SHP77 (cell line): Measurements from ENCODE around the gene CREB5.
"Not testable (repeated sequence)": the region's sequence is repeated elsewhere in the genome, so short reads cannot be mapped to it uniquely, and the experiment has no call there.

Experiments used
- DNase-seq, 2 experiments: peaks; one replicate each; lab custom pipeline; 2025; lab: John Stamatoyannopoulos, UW

CREB5 gene

DNA sequence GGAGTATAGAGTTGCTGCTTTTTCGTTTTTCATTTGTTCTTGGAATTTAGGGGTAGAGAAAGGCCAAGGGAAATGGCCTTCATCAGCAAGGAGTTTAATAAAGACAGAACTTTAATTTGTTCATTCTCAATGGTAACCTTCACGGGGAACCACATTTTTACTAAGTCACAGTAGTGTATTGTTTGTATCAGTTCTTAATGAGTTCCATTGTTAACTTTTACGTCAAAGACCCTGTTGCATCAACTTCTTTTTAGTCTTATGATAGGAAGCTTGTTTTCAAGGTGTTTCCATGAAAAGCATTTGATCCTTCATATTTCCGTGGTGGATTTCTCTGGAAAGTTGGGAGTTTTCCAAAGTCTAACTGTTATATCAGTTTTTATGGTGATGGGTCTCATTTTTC, 169.9 kb downstream of the CREB5 start:
- no peak for DNase-seq

DNA sequence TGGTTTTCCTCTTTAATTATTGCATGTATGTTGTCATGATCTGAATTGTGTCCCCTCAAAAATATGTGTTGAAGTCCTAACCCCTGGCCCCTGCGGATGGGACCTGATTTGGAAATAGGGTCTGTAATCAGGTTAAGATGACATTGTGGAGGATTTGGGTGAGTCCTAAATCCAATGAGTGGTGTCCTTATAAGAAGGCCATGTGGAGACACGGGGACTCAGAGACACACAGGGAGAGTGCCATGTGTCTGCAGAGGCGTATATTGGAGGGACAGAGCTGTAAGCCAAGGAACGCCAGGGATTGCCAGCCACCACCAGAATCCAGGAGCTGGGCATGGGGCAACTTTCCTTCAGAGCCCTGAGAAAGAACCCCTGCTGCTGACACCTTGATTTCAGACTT, 171.9 kb downstream of the CREB5 start:
- DNase-seq: no peak

DNA sequence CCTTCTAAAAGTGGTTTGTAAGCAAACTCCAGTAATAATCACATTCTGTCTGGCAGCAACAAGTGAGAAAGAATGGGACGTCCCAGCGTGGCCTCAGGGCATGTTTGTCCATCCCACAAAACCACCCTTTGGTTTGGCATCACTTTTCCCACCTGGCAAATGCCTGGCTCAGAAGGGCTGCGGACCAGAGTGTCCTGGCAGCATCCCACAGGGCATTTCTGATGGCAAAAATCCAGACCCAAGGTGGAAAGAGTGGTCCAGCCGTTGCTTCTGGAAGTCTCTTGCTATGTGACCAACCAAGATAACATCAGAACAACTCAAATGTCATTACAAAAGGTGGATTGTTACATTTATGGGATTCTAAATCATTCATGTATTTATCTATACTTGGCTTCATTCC, 174.4 kb downstream of the CREB5 start:
- DNase-seq: no peak

DNA sequence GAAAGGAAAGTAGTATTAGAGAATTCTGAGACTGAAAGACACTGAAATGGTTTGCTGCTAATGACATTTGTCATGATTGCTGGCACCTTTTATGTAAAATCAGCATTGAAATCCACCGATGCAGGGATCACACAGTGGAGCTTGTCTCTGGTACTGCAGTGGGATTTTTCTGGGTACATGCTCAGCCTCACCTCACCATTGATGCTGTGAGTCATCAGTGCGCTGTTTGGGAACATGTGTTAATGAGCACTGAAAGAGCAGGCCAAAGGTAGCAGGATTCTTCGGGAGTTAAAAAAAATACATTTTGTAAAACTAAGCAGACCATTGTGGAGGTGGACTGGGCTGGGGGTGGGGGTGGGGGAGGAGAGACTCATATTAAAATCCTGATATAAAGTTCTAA, 174.9 kb downstream of the CREB5 start:
- no peak for DNase-seq

DNA sequence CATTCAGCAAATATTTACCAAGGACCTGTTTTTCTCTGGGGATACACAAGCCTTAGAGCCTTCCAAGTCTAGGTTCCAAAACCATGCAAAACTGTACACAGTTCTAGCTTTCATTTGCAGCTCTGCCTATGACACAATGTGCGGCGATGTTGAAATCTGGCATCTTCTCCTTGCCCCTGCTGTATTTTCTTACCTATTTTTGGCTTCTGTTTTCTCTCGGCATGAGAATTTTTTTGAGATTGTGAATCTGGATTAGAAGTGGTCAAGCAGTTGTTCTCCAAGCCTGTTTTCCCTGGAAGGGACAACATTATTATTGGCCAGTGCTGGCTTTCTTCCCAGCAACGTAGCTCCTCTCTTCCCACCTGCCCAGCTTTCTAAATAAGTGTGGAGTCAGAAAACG, 176.3 kb downstream of the CREB5 start:
- no peak for DNase-seq

DNA sequence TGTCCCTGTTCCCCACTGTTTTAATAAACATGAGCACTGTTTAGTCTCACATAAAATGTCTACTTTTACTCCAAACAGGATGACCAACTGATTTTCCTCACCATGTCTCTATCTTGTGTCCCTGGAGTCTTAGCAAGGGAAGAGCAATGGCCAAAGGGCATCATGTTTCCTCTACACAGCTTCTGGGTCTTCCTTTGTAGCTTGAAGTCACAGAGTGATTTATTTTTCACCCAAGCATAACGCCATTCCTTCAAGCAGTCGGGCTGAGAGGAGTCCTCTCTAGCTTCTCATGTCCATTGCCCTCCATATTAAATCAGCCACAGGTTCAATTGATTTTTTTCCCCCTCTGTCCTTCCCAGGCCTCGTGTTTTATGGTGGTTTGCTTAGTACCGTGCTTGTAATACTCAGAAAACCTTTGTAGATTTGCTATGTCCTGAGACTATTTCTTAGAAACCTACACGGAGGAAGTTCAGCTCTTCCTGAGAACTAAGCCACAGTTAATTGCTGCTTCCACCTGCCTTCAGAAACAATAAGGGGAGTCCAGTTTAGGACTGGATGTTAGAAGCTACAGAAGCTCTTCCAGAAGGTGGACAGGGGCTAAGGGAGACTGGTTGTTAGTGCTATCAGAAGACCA, 178.8 kb downstream of the CREB5 start:
- DNase-seq: no peak

DNA sequence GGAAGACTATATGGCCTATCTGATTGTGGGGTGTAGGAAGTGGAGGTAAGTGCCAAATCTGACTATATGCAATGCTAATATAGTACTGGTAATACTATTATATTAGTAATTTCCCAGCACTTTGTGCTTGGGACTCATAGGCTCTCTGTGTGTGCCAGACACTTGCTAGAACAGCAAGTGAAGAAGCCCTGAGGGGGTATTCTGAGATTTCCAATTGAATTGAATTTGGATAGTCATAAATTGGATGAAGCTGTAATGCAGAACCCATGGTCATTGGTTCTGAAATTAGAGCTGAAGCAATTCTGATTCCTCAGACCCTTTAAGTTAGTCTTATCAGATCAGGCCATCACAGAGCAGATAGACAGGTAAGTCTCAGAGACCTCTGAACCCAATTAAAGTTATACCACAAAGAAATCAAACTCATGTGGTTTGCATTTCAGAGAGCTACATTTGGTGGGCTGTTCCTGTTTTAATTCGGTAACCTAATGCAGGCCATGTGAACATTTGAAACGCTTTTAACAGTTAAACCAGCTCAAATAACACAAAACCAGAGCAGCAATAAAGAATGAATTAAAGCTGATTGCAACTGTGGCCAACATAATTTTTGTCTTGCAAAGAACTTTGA, 179.5 kb downstream of the CREB5 start:
- no peak for DNase-seq

DNA sequence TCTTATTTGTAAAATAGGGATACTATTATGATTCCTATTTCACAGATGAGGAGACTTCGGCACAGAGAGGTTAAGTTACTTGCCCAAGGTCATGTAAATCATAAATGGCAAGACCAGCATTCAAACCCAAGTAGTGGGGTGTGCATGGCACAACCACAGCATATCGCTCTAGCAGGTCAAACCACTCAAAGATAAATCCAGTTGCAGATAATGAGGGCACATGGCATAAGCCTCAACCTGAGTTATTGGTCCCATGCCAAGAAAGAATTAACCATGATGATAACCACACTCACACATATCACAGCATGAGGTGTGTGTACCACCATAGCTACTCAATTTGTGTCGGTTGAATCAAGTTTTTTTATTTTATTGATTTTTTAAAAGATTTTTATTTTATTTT, 180.5 kb downstream of the CREB5 start:
- DNase-seq: no peak

DNA sequence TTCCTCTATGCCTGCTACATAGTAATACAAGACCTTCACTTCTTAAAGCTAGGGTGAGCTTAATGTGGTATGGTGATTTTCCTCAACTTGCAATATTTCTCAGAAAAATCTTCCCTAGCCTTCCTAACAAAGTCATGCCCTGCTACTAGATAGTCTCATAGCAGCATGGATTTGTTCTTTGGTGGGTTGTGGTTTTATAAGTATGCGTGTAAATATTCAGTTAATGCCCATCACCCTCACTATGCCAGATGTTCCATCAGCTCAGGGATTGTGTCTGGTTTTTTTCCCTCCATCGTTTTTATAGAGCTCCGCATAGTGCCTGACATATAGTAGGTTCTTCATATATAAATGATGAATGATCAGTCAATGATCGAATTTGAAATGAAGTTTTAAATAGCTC, 182.8 kb downstream of the CREB5 start:
- DNase-seq: no peak

DNA sequence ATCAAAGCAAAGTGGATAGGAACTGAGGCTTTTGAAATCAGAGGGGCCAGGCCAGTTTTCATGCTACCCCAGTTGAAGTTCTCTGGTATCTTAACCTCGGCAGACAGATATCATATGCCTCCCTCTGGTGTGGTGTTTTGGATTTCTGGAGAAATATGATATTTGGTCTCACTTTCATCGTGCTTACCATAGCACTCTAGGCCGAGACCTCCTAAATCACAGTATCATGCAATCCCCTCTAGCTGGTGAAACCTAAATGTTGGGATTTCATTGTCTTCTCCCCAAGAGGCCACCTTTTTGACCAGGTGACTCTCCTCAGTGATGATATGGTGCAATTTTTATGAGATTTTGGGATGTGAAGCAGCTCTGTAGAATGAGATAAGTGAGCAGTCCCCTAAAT, 183.5 kb downstream of the CREB5 start:
- DNase-seq: no peak

DNA sequence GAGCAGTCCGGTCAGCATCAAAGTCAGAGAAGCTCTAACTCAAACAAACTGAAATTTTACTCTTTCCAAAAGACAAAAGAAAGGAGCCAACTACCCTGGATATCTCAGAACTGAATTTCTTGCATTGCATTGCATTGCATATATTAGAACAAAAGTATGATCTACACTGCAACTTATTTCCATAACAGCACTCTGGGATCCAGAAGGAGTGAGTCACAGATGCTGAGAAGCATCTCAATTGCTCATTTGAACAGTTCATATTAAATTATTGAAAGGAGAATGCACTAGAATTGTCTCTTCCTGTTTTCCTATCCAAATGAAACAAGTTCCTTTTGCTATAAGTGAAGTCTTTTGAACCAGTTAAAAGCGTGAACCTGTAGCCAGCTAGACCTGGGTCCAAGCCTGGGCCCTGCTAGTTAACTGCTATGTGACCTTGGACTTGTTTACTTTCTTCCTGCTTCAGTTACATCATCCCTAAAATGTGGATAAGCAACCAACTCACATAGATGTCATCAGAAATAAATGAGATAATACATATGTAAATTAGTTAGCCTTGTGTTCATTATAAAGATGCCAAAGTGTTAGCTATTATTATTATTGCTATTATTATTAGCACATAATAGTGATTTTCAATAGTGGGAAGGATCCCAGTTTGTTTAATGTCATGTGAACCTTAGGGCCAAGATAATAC, 184.1 kb downstream of the CREB5 start:
- no peak for DNase-seq

DNA sequence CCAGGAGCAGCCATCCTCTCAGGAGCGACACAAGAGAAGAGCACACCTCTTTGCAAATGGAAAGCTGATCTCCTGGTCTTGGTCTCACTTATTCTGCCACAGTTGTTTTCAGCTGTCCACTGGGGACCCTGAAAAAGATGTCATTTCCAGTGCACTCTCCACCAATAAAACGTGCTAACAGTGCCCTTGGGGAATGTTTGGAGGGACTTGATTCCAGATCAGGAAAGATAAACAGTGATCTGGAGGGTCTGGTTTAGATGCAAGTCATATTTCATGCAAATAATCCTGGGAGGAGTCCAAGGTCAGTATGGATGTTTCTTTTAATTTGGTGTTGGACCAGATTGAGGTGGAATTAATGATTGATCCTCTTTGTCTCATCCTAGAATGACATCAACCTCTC, 185.0 kb downstream of the CREB5 start:
- no peak for DNase-seq

DNA sequence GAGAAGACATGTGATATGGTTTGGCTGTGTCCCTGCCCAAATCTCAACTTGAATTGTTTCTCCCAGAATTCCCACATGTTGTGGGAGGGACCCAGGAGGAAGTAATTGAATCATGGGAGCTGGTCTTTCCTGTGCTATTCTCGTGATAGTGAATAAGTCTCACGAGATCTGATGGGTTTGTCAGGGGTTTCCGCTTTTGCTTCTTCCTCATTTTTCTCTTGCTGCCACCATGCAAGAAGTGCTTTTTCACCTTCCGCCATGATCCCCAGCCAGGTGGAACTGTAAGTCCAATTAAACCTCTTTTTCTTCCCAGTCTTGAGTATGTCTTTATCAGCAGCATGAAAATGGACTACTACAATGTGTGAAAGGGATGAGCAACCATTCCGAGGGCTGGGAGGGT, 185.7 kb downstream of the CREB5 start:
- DNase-seq: not testable (repeated sequence)

DNA sequence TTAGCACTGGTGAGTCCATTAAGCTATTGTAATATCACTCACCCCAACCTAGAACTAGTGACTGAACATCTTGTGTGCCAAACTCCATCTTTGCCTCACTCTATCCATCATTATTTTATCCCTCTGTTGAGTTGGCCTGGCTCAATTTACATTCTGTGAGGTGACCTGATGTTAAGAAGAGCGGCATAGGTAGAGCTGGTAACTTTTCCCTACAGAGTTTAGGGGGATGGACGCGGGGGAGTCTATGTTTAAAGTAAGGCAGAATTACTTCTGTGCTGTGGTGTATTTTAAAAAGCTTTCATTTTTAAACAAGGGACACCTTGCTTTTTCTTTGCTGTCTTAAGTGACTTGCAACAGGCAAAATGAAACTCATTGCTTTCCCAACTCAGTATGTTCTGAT, 186.3 kb downstream of the CREB5 start:
- DNase-seq: no peak

DNA sequence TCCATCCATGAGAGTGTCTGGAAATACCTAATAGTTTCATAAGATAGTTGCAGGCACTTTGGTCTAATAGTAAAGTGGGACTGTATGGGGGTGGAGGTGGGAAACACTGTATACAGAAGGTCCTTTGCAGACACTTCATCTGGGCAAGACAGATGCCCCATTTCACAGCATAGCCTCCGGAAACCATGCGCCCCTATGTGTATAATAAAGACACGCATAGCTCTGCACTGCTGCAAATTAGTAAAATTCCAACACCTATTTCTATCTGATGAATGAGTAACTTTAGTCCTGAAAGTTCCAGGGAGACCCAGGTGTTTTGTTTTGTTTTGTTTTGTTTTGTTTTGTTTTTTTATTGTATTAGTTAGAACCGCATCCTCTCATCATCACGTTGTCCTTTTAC, 187.1 kb downstream of the CREB5 start:
- DNase-seq: no peak

DNA sequence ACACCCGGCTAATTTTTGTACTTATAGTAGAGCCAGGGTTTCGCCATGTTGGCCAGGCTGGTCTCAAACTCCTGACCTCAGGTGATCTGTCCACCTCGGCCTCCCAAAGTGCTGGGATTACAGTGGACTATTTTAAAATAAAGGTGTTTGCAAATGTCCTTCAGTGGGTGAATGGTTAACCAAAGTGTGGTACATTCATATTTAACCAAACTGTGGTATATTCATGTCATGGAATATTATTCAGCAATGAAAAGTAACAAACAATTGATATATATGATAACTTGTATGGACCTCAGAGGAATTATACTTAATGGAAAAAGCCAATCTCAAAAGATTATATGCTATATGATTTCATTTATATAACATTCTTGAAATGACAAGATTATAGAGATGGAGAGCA, 190.0 kb downstream of the CREB5 start:
- no peak for DNase-seq

DNA sequence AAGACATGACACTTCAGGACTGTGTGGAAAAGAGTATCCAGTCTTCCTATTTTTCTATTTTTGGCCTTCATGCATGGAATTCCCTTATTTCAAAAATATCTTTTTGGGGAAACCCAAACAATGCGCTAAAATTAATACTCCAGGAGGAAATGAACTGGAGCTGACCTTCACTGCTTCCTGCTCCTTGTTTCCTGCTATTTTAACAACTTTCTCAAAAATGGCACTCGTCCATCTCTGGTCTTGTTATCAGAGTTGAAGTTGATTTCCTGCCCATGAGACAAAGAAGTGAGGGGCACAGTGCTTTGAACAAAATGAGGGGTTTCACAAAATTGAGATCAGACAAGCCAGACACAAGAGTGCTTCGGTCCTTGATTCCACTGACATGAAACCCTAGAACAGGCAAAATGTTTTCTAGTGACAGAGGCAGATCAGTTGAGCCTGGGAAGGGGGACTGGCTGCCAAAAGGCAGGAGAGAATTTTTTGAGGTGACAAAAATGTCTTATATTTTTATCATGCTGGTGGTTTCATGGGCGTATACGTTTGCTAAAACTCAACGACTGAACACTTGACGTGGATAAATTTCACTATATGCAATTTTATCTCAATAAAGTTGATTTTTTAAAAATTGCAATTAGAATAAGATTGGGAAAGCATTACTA, 193.2 kb downstream of the CREB5 start:
- DNase-seq: no peak

DNA sequence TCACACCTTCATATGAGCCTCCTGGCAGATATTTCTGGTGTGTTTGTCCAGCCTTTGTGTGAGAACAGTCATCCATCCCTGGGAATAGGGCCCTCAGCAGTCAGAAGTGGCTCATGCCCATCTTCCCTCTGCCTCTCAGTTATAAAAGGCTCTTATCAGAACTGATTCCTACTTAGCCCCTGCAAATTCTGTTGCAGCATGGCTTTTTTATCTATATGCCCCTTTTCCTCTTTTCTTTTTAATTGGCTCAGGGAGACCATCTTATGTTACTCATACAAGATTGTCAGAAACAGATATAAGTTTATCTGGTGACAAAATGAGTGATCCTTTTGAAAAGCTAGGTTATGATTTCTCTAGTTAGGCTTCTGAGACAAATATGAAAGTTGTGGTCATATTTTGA, 194.1 kb downstream of the CREB5 start:
- DNase-seq: peak in 1 of 2 experiments; percentile 43

DNA sequence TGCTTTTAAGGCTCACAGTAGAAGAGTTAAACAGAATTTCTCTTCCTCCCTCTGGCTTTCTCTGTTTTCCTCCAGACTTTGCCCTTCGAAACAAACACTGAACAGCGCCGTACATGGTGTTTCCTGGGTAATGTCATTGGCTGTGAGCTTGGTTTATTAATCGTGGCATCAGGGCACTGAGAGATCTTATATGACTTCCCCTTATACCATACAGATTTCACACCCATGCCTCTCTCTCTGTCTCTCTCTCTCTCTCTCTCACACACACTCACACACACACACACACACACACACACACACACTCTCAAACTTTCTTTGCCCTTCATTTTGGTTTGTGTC, 195.5 kb downstream of the CREB5 start:
- no peak for DNase-seq

DNA sequence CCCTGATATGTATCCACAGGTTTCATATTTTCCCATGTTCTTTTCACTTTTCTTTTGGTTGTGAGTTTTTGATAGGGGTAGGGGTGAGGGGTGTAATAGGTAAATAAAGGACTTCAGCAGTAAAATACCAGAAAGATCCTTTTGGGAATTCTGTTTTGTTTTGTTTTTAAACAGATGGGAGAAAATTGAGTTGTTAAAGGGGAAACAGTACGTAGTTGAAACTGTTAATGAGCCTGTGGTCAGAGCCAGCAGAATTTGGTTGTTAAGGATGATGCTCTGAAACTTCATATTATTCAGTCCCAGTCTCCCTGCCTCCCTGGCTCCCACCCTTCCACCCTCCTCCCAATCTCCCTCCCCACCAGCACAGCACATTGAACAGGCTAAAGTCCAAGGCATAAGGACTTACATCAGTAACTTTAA, 195.9 kb downstream of the CREB5 start:
- no peak for DNase-seq

DNA sequence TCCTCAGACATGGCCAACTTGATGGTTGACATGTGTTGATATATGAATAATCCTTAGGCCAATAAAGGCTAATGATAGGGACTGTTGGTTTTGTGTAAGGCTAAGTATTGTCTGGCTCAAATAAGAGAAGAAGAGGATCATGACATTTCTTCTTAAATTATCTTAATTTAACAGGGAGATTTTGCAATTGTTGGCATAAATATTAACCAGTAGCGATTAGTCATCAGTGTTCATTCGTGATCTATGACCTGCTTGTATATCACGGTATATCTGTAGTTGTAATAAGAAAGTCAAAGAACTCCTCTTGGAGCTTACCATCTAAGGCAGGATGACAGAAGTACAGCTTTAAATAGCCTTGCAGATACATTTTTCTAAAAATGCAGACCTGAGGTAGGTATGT, 196.4 kb downstream of the CREB5 start:
- DNase-seq: no peak

DNA sequence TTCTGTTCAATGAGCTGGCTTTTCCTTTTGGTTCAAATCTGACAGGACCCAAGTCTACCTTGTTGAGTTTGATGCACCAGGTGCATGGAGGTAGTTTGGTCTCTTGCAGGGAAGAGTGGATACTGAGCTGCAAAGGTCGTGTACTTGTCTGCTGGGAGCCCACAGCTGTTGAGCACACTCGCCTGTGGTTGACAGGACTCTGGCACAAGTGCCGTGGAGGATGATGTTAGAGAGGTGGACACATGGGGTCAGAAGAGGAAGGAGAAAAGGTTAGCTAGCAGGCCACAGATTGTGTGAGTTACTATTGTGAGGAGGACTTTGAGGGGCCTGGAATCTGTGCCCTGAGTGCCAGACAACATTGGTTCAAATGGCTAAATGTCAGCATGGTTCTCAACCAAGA, 197.3 kb downstream of the CREB5 start:
- no peak for DNase-seq

DNA sequence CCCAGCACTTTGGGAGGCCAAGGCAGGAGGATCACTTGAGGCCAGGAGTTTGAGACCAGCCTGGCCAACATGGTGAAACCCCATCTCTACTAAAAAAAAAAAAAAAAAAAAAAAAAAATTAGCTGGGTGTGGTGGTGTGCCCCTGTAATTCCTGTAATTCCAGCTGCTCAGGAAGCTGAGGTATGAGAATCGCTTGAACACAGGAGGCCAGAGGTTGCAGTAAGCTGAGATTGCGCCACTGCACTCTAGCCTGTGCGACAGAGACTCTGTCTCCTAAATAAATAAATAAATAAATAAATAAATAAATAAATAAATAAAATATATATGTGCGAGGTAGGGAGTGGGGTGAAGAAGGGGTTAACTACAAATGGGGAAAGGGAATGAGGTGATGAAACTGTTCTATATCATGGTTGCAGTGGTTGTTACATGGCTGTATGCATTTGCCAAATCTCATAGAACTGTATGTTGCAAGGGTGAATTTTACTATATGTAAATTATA, 199.1 kb downstream of the CREB5 start:
- not testable (repeated sequence) for DNase-seq
